SK-N-SH (cell line): ENCODE results near the gene RAB15. TPM values are rescaled to one million over a fixed set of nuclear protein-coding genes. Genes with fewer than 3 reads are reported as not detected.

Experiments
- CTCF ChIA-PET: fragments of 300-600, 350-600 bp; formaldehyde crosslinking; extraction: SDS; loops from one replicate; lab custom pipeline; 2021; lab: Yijun Ruan, JAX
- POLR2A ChIA-PET: fragments of 350-600 bp; sonication (Branson Sonifier 250); formaldehyde crosslinking; extraction: SDS; loops from one replicate; lab custom pipeline; 2020; ENCODE audit warnings: antibody characterized with exemption, inconsistent platforms; lab: Yijun Ruan, JAX
- DNase-seq: peaks from one replicate; pipeline ENCODE4 v3.0.0; 2012
- H2AFZ ChIP-seq: fragments of 200-600 bp; sonication (generic); 2 replicates; pipeline ENCODE4 v1.8.1; 2016; ENCODE audit warnings: antibody characterized with exemption, mild to moderate bottlenecking, low read depth
- H3F3A ChIP-seq: fragments of 200-600 bp; sonication (generic); replicated peaks from 2 replicates; pipeline ENCODE3; 2016; ENCODE audit warnings: antibody characterized with exemption, mild to moderate bottlenecking; ENCODE audit not compliant: insufficient read depth
- H3K27ac ChIP-seq, 2 experiments: fragments of 200-500 bp in 1 of 2; fragments of 200-600 bp in 1 of 2; sonication (Bioruptor generic) in 1 of 2; sonication (generic), shearing (Covaris generic) in 1 of 2; 2 replicates each; pipeline versions ENCODE4 v1.5.1 to v1.6.1; 2014 to 2016; ENCODE audit warnings: low read depth in 2 of 2, inconsistent platforms in 1 of 2, low read length in 1 of 2, mild to moderate bottlenecking in 1 of 2, mixed read lengths in 1 of 2
- H3K27me3 ChIP-seq: fragments of 200-600 bp; sonication (generic), shearing (Covaris generic); 2 replicates; pipeline ENCODE4 v1.6.1; 2016; ENCODE audit warnings: mixed run types; ENCODE audit not compliant: insufficient read depth
- H3K36me3 ChIP-seq, 2 experiments: fragments of 200-500 bp in 1 of 2; fragments of 200-600 bp in 1 of 2; sonication (Bioruptor generic) in 1 of 2; sonication (generic) in 1 of 2; replicated peaks in 1 of 2; 2 replicates each; pipeline versions ENCODE3 to v1.5.1; 2014 to 2016; ENCODE audit warnings: low read length in 1 of 2, mild to moderate bottlenecking in 1 of 2; ENCODE audit not compliant: insufficient read depth in 2 of 2, control insufficient read depth in 1 of 2
- H3K4me1 ChIP-seq, 2 experiments: fragments of 200-500 bp in 1 of 2; fragments of 200-600 bp in 1 of 2; sonication (Bioruptor generic) in 1 of 2; sonication (generic), shearing (Covaris generic) in 1 of 2; 2 replicates each; pipeline versions ENCODE4 v1.5.1 to v1.6.1; 2014 to 2016; ENCODE audit warnings: low read depth in 1 of 2, low read length in 1 of 2, mixed run types in 1 of 2; ENCODE audit not compliant: insufficient read depth in 2 of 2, control insufficient read depth in 1 of 2
- H3K4me2 ChIP-seq: fragments of 200-600 bp; sonication (generic), shearing (Covaris generic); 2 replicates; pipeline ENCODE4 v1.6.1; 2017; ENCODE audit warnings: mixed run types
- H3K4me3 ChIP-seq, 2 experiments: fragments of 200-500 bp in 1 of 2; fragments of 200-600 bp in 1 of 2; sonication (Bioruptor generic) in 1 of 2; sonication (generic), shearing (Covaris generic) in 1 of 2; 2 replicates each; pipeline versions ENCODE4 v1.5.1 to v1.8.1; 2014 to 2016; ENCODE audit warnings: low read depth in 2 of 2, inconsistent platforms in 1 of 2, low read length in 1 of 2, mild to moderate bottlenecking in 1 of 2, mixed read lengths in 1 of 2, moderate library complexity in 1 of 2
- H3K79me2 ChIP-seq: fragments of 200-600 bp; sonication (generic); 2 replicates; pipeline ENCODE4 v1.8.1; 2017; ENCODE audit warnings: mild to moderate bottlenecking; ENCODE audit not compliant: insufficient read depth
- H3K9ac ChIP-seq: fragments of 200-600 bp; sonication (generic); 2 replicates; pipeline ENCODE4 v1.6.1; 2017; ENCODE audit warnings: mixed run types
- H3K9me2 ChIP-seq: fragments of 200-600 bp; sonication (generic); 2 replicates; pipeline ENCODE4 v1.6.1; 2017; ENCODE audit warnings: mixed run types
- H3K9me3 ChIP-seq: fragments of 200-600 bp; sonication (generic); 2 replicates; pipeline ENCODE4 v1.6.1; 2017; ENCODE audit warnings: mixed run types, mild to moderate bottlenecking, moderate library complexity
- H4K20me1 ChIP-seq: fragments of 200-600 bp; sonication (generic); 2 replicates; pipeline ENCODE4 v1.6.1; 2017; ENCODE audit warnings: mild to moderate bottlenecking, mixed run types; ENCODE audit not compliant: insufficient read depth
- EZH2phosphoT487 ChIP-seq: fragments of 200-600 bp; sonication (generic); IDR thresholded peaks from 2 replicates; pipeline ENCODE4 v1.6.1; 2017; ENCODE audit warnings: low read depth, mixed run types, mild to moderate bottlenecking, antibody characterized with exemption, moderate library complexity, borderline replicate concordance
- FOXJ3 ChIP-seq: sonication (generic); formaldehyde crosslinking; IDR thresholded peaks from 2 replicates; pipeline ENCODE4 v1.5.1; 2020; ENCODE audit warnings: mild to moderate bottlenecking, missing genetic modification reagents
- FOXM1 ChIP-seq: IDR thresholded peaks from 2 replicates; pipeline ENCODE4 v1.4.0; 2012; ENCODE audit warnings: low read depth, mild to moderate bottlenecking
- GABPA ChIP-seq: IDR thresholded peaks from 2 replicates; pipeline ENCODE4 v1.4.0; 2012; ENCODE audit warnings: low read depth, mild to moderate bottlenecking
- IRF3 ChIP-seq: fragments of 150-350 bp; IDR thresholded peaks from 2 replicates; pipeline ENCODE4 v1.6.1; 2016; ENCODE audit warnings: mild to moderate bottlenecking, low read depth, low read length
- JUND ChIP-seq: IDR thresholded peaks from 2 replicates; pipeline ENCODE4 v1.4.0; 2012
- MEF2A ChIP-seq: IDR thresholded peaks from 2 replicates; pipeline ENCODE4 v1.4.0; 2012; ENCODE audit warnings: low read depth, borderline replicate concordance
- NFIC ChIP-seq: IDR thresholded peaks from 2 replicates; pipeline ENCODE4 v1.4.0; 2012; ENCODE audit warnings: borderline replicate concordance
- NRF1 ChIP-seq: IDR thresholded peaks from 2 replicates; pipeline ENCODE4 v1.6.1; 2012; ENCODE audit warnings: low read depth, mild to moderate bottlenecking, low read length
- POLR2AphosphoS5 ChIP-seq: IDR thresholded peaks from 2 replicates; pipeline ENCODE4 v1.6.1; 2012; ENCODE audit warnings: low read depth, low read length
- RAD21 ChIP-seq: IDR thresholded peaks from 2 replicates; pipeline ENCODE4 v1.6.1; 2012; ENCODE audit warnings: mild to moderate bottlenecking, low read length
- RXRA ChIP-seq: IDR thresholded peaks from 2 replicates; pipeline ENCODE4 v1.4.0; 2012; ENCODE audit warnings: low read depth, mild to moderate bottlenecking, borderline replicate concordance
- SMC3 ChIP-seq: IDR thresholded peaks from 2 replicates; pipeline ENCODE4 v1.6.1; 2012; ENCODE audit warnings: low read depth, low read length, improper control_type of control experiment
- TAF1 ChIP-seq: IDR thresholded peaks from 2 replicates; pipeline ENCODE4 v1.6.1; 2012; ENCODE audit warnings: low read depth, mild to moderate bottlenecking, low read length, moderate library complexity, borderline replicate concordance
- TEAD4 ChIP-seq: IDR thresholded peaks from 2 replicates; pipeline ENCODE4 v1.4.0; 2012; ENCODE audit warnings: mild to moderate bottlenecking, borderline replicate concordance; ENCODE audit not compliant: insufficient read depth
- YY1 ChIP-seq: IDR thresholded peaks from 2 replicates; pipeline ENCODE4 v1.4.0; 2012; ENCODE audit warnings: low read depth, mild to moderate bottlenecking
- ZBTB33 ChIP-seq: IDR thresholded peaks from 2 replicates; pipeline ENCODE4 v1.4.0; 2012; ENCODE audit warnings: low read depth, borderline replicate concordance
- WGBS: methylation state at CpG from one replicate; pipeline ENCODE4 v1.1.6; 2017; ENCODE audit warnings: low lambda C conversion rate; 5-methylcytosine and 5-hydroxymethylcytosine counted together
- polyA plus RNA-seq, 3 experiments: library from polyadenylated mRNA; depleted of rRNA; stranded (reverse); fragments of >200 nt; gene quantifications; 2 replicates each; pipeline ENCODE4 v1.2.3, GENCODE V29; 2012

Gene RAB15
- polyA plus RNA-seq, 1 of the 3 experiments (the other 2 are of a cell fraction): 14.2 TPM

GRCh38 chr14:64926398-64926995, 45.6 kb downstream of the RAB15 start:
- 91% methylated on average over 4 of the region's 4 CpGs for WGBS
- CTCF ChIA-PET: interaction anchor here (0.8 to 3.0 kb wide), 4 partner anchors 16 to 103 kb away, joined by 3 to 9 read pairs (median 4); no protein-coding TSS in a partner anchor
- TF ChIP-seq FOXJ3 (CRISPR knock-in tag): no peak
- TF ChIP-seq SMC3: no peak
- TF ChIP-seq NFIC: no peak
- no peak for TF ChIP-seq FOXM1
- no peak for TF ChIP-seq RAD21
- no peak for TF ChIP-seq GABPA
- TF ChIP-seq RXRA: no peak
- TF ChIP-seq ZBTB33: no peak
- no peak for TF ChIP-seq MEF2A
- no peak for TF ChIP-seq TEAD4
- TF ChIP-seq POLR2AphosphoS5: no peak

GRCh38 chr14:64923015-64923414, 49.1 kb downstream of the RAB15 start:
- Histone ChIP-seq H3K4me2 (no peak overlapping the region), H3K4me1 (peaks cover 0 to 8% of the 10 kb centered on the region in 2 experiments; a peak in 1 of 4 replicates), H3K9me3 (no peaks in the 10 kb centered on the region; the same call in 1 of the 2 replicates), H3K27ac (no peak overlapping the region), H3K36me3 (peaks cover 41 to 56% of the 10 kb centered on the region in 2 experiments), H3K4me3 (no peak overlapping the region), H3K27me3 (no peaks in the 10 kb centered on the region), H3K9me2 (no peaks in the 10 kb centered on the region), H3F3A (peaks cover 5% of the 10 kb centered on the region), H3K79me2 (peaks cover 62% of the 10 kb centered on the region), H4K20me1 (peaks cover 18% of the 10 kb centered on the region), H3K9ac (no peak overlapping the region), H2AFZ (no peak overlapping the region)
- DNase-seq: no peak
- WGBS: 92% methylated on average over 3 of the region's 3 CpGs
- ChIA-PET CTCF (interaction anchor here (0.6 to 1.3 kb wide), 2 partner anchors 31 to 286 kb away, joined by 3 to 5 read pairs; no protein-coding TSS in a partner anchor), POLR2A (no interaction called here)
- TF ChIP-seq EZH2phosphoT487 (no peak), NRF1 (no peak), YY1 (no peak), IRF3 (no peak), TAF1 (no peak), JUND (no peak)

More at GRCh38 chr14:64926398-64926995, 45.6 kb downstream of the RAB15 start:
- Histone ChIP-seq H3K36me3 (peaks cover 65 to 68% of the 10 kb centered on the region in 2 experiments), H3F3A (peaks cover 8% of the 10 kb centered on the region), H3K4me1 (peaks cover 0 to 5% of the 10 kb centered on the region in 2 experiments; a peak in 2 of 4 replicates), H3K79me2 (peaks cover 29% of the 10 kb centered on the region), H3K27ac (no peak overlapping the region), H3K9me2 (no peaks in the 10 kb centered on the region), H3K9ac (no peak overlapping the region), H3K4me2 (no peak overlapping the region), H3K4me3 (no peak overlapping the region), H4K20me1 (peaks cover 12% of the 10 kb centered on the region), H3K27me3 (no peaks in the 10 kb centered on the region), H3K9me3 (no peaks in the 10 kb centered on the region; the same call in 1 of the 2 replicates), H2AFZ (no peak overlapping the region)
- no peak for DNase-seq
- POLR2A ChIA-PET: no interaction called here
